Uterus (tissue), 2 donors: Measurements from ENCODE around the gene BTN3A1.

Experiments
- CTCF ChIP-seq, 4 experiments: fragments of 200-600 bp in 2 of 4; fragments of 450-650 bp in 2 of 4; sonication (generic) in 2 of 4; IDR thresholded peaks; one replicate each; pipeline ENCODE4 v1.5.1; 2016 to 2019; ENCODE audit warnings: antibody characterized with exemption in 4 of 4, mild to moderate bottlenecking in 2 of 4, moderate library complexity in 1 of 4
- POLR2A ChIP-seq, 2 donors: fragments of 450-650 bp; IDR thresholded peaks; one replicate each; pipeline ENCODE4 v1.6.1; 2016; ENCODE audit warnings: antibody characterized with exemption in 2 of 2, mild to moderate bottlenecking in 1 of 2, moderate library complexity in 1 of 2

- no peak for TF ChIP-seq CTCF (IDR thresholded peaks at IDR 0.05)
- TF ChIP-seq POLR2A (IDR thresholded peaks at IDR 0.05), result no peak
These were observed 12.2 kb downstream of the BTN3A1 start for GRCh38 chr6:26414281-26414680.
